SH-SY5Y (cell line): ENCODE measurements around the gene RASSF7.

Source experiments
- GATA2 ChIP-seq: IDR thresholded peaks from 2 replicates; pipeline ENCODE4 v1.6.1; 2011; ENCODE audit warnings: mild to moderate bottlenecking, low read depth, low read length
- GATA3 ChIP-seq: IDR thresholded peaks from 2 replicates; pipeline ENCODE4 v1.6.1; 2011; ENCODE audit warnings: low read depth, mild to moderate bottlenecking, low read length, moderate library complexity

DNA sequence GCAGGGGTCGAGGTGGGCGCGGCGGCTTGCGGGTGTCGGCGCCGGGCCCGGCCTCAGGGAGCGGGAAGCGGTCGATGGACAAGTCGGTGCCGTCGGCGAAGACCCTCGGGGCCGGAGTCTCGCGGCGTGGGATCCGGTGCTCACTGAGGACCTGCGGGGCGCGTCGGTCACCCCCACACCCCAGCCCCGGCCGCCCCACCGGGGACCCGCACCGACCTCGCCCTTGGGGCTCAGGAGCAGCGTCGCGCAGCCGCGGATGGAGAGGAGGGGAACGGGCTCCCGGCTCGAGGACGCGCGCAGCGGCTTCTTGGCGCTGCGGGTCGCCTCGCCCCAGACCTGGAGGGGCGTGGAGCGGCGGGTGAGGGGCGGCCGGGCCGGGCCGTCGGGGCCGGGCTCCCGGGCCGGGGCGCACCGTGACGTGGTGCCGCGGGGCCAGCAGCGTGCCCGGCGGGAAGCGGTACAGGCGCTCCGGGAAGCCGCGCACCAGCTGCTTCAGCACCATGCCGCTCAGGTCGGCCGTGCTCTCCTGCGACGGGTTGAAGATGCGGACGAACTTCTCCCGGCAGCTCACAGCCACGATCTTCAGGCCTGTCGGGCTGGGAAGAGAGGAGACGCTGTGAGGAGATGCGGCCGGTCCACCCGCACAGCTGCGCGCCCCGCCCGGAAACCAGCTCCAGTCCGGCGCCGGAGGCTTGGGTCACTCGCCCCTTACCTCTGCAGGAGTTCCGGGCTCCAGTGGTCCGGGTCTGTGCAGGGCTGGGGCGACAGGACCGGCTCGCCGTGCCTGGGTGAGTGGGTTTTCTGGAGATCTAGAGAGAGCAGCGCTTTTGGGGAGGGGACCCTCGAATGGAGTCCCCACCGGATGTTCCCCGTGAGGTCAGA lies 4.7 kb upstream of the RASSF7 start:
- TF ChIP-seq GATA2 (no peak), GATA3 (no peak)
